Measurements from ENCODE around the gene SAXO1.

The SAXO1 gene

DNA sequence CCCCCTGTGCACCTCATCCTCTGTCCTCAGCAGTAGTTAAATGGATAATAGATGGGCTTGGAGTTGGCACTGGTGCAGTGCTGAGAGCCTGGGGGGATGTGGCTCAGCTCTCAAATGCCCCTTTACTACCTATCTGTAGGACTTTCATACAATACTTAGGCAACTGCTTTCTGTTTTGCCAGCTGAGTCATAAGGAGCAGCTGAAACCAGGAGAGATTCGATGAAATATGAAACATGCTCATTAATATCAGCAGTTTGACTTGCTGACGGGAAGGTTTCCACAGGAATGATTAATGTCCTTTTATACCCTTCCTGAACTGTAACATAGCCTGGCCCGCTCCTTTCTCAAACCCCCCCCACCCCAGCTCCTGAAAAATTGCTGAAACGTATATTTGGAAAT lies 142.6 kb downstream of the SAXO1 start:
- TF ChIP-seq ZFX (IDR thresholded peaks at IDR 0.05) = no peak
- TF ChIP-seq, protein P1, sequence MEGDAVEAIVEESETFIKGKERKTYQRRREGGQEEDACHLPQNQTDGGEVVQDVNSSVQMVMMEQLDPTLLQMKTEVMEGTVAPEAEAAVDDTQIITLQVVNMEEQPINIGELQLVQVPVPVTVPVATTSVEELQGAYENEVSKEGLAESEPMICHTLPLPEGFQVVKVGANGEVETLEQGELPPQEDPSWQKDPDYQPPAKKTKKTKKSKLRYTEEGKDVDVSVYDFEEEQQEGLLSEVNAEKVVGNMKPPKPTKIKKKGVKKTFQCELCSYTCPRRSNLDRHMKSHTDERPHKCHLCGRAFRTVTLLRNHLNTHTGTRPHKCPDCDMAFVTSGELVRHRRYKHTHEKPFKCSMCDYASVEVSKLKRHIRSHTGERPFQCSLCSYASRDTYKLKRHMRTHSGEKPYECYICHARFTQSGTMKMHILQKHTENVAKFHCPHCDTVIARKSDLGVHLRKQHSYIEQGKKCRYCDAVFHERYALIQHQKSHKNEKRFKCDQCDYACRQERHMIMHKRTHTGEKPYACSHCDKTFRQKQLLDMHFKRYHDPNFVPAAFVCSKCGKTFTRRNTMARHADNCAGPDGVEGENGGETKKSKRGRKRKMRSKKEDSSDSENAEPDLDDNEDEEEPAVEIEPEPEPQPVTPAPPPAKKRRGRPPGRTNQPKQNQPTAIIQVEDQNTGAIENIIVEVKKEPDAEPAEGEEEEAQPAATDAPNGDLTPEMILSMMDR (conservative IDR thresholded peaks at IDR 0.05) = no peak
- no peak overlapping the region for H3K27ac ChIP-seq

DNA sequence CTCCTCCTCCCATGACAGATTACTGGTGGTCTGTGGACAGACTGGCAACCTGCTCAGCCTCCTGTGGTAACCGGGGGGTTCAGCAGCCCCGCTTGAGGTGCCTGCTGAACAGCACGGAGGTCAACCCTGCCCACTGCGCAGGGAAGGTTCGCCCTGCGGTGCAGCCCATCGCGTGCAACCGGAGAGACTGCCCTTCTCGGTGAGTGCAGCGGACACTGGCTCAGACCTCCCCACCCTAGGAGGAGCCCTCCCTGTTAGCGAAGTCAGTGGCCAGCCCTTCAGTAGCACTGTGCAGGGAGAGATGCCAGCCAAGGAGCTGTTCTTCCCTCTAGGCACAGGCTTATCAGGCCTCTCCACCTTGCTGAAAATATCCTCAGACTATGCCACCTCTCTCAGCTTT lies 143.5 kb downstream of the SAXO1 start:
- no peak for TF ChIP-seq ZFX (IDR thresholded peaks at IDR 0.05)
- TF ChIP-seq, protein P1 (conservative IDR thresholded peaks at IDR 0.05) = no peak
- no peak overlapping the region for H3K27ac ChIP-seq

DNA sequence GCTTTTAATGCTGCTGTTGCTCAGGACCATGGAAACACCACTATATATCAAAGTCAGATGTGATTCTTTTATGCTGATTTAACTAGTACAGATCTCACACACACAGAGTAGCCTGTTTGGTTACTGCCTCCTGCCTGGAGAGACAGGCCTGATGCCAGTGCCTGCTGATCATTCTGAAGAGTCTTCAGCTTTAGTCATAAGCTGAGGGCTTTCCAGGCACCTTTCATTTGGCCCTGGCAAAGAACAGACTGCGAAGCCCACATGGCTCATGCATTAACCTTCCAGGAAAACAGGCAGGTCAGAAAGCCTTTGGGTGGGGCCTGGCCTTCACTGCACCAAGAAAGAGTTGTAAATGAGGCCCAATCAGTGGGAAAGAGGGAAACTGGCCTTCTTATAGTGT lies 144.7 kb downstream of the SAXO1 start:
- TF ChIP-seq ZFX (IDR thresholded peaks at IDR 0.05) = no peak
- TF ChIP-seq, protein P1 (conservative IDR thresholded peaks at IDR 0.05) = no peak
- no peak overlapping the region for H3K27ac ChIP-seq

DNA sequence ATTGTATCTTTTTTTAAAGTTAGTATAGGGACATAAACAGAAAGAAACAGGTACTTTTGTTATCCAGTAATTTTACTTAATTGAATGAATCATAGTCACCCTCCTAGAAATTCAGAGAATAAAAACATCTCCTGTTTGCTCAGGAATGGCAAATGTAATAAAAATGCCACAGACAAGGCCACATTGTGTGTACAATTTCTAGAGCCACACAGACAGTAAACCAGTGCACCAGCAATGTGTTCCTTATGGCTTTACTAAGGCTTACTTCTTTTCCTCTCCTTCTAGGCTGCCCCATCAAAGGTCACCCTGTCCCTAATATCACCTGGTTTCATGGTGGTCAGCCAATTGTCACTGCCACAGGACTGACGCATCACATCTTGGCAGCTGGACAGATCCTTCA lies 145.5 kb downstream of the SAXO1 start:
- H3K27ac ChIP-seq = no peak overlapping the region

DNA sequence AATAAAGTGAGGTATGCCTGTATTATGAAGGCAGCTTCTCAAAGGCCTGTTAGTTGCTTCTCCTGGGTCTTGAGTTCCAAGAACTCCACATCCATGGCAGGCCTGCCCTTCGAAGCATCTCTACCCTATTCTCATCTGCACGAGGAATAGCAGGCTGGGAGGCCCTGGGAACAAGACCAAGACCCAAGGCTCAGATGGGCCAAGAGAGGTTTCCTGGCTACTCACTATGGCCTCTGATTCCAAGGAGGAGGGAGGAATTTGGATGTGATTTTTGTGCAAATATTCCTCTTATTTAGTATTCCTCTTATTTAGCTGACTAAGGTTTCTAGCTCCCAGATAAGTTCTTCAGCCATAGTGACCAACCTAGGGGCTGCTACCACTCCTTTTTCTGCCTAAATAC lies 151.3 kb downstream of the SAXO1 start:
- TF ChIP-seq ZFX (IDR thresholded peaks at IDR 0.05) = no peak
- TF ChIP-seq, protein P1 (conservative IDR thresholded peaks at IDR 0.05) = no peak
- H3K27ac ChIP-seq = no peak overlapping the region

More for the DNA sequence above, 145.5 kb downstream of the SAXO1 start:
- TF ChIP-seq, protein P1 (conservative IDR thresholded peaks at IDR 0.05) = no peak
- no peak for TF ChIP-seq ZFX (IDR thresholded peaks at IDR 0.05)

DNA sequence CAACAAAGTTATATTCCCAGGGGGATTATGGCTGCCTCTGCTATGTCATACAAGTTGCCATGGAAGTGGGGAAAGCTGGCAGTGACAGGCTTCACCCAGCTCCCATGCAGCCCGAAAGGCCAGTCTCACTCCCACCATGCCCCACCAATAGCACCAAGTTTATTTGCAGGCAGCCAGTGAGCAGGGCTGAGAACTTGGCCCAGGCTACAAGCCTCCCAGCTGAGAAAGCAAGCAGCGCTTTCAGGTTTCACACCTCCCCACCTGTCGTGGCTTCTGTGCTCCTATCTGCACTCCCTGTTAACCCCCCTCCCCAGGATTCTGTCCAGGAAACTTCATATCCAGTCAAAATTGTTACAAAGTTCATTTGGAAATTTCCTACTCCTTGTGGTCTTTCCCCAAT lies 155.0 kb downstream of the SAXO1 start:
- TF ChIP-seq, protein P1 (conservative IDR thresholded peaks at IDR 0.05) = no peak
- no peak for TF ChIP-seq ZFX (IDR thresholded peaks at IDR 0.05)
- no peak overlapping the region for H3K27ac ChIP-seq

Data from C4-2B (cell line).